ENCODE results near the gene VANGL2.

Gene VANGL2

DNA sequence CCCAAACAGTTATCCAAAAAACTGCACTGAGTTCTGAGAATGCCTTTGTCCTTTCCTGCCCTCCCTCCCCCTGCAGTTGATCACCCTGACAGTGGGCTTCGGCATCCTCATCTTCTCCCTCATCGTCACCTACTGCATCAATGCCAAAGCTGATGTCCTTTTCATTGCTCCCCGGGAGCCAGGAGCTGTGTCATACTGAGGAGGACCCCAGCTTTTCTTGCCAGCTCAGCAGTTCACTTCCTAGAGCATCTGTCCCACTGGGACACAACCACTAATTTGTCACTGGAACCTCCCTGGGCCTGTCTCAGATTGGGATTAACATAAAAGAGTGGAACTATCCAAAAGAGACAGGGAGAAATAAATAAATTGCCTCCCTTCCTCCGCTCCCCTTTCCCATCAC, 42.3 kb upstream of the VANGL2 start:
- no peak overlapping the region for H3K4me3 ChIP-seq (ENCODE audit: low read length)
- TF ChIP-seq, protein P1, sequence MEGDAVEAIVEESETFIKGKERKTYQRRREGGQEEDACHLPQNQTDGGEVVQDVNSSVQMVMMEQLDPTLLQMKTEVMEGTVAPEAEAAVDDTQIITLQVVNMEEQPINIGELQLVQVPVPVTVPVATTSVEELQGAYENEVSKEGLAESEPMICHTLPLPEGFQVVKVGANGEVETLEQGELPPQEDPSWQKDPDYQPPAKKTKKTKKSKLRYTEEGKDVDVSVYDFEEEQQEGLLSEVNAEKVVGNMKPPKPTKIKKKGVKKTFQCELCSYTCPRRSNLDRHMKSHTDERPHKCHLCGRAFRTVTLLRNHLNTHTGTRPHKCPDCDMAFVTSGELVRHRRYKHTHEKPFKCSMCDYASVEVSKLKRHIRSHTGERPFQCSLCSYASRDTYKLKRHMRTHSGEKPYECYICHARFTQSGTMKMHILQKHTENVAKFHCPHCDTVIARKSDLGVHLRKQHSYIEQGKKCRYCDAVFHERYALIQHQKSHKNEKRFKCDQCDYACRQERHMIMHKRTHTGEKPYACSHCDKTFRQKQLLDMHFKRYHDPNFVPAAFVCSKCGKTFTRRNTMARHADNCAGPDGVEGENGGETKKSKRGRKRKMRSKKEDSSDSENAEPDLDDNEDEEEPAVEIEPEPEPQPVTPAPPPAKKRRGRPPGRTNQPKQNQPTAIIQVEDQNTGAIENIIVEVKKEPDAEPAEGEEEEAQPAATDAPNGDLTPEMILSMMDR (IDR thresholded peaks at IDR 0.05; ENCODE audit: insufficient read depth, low read depth, low read length, missing control alignments): no peak
- no peak for DNase-seq (ENCODE audit: low read depth)

GRCh38 chr1:160359559-160360226, 40.7 kb upstream of the VANGL2 start:
- DNase-seq (ENCODE audit: low read depth): no peak
- no peak overlapping the region for H3K4me3 ChIP-seq (ENCODE audit: low read length)
- TF ChIP-seq, protein P1 (IDR thresholded peaks at IDR 0.05; ENCODE audit: insufficient read depth, low read depth, low read length, missing control alignments): no peak

GRCh38 chr1:160360227-160360695, 40.1 kb upstream of the VANGL2 start:
- no peak overlapping the region for H3K4me3 ChIP-seq (ENCODE audit: low read length)
- TF ChIP-seq, protein P1 (IDR thresholded peaks at IDR 0.05; ENCODE audit: insufficient read depth, low read depth, low read length, missing control alignments): no peak
- DNase-seq (ENCODE audit: low read depth): no peak

- H3K4me3 ChIP-seq (ENCODE audit: low read length): no peak overlapping the region
- no peak for DNase-seq (ENCODE audit: low read depth)
- TF ChIP-seq, protein P1 (IDR thresholded peaks at IDR 0.05; ENCODE audit: insufficient read depth, low read depth, low read length, missing control alignments): no peak
Measured at GRCh38 chr1:160361199-160361598, 39.2 kb upstream of the VANGL2 start.

DNA sequence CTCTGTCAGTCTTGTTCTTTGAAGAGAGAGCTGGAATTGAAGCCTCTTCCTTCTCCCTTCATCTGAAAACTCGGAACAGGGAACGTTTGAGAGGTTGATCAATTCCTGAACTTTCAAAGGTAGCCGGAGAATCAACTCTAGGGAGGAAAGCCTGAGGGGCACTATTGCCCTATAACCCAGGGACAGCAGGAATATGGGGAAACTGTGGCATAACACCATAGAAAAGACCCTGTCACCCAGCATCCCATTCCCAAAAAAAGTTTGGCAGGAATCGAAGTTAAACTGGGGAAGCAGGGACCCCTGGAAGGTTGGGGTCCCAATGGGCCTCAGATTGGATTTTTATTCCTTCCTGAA, 38.6 kb upstream of the VANGL2 start:
- DNase-seq (ENCODE audit: low read depth): no peak
- no peak overlapping the region for H3K4me3 ChIP-seq (ENCODE audit: low read length)
- TF ChIP-seq, protein P1 (IDR thresholded peaks at IDR 0.05; ENCODE audit: insufficient read depth, low read depth, low read length, missing control alignments): no peak

DNA sequence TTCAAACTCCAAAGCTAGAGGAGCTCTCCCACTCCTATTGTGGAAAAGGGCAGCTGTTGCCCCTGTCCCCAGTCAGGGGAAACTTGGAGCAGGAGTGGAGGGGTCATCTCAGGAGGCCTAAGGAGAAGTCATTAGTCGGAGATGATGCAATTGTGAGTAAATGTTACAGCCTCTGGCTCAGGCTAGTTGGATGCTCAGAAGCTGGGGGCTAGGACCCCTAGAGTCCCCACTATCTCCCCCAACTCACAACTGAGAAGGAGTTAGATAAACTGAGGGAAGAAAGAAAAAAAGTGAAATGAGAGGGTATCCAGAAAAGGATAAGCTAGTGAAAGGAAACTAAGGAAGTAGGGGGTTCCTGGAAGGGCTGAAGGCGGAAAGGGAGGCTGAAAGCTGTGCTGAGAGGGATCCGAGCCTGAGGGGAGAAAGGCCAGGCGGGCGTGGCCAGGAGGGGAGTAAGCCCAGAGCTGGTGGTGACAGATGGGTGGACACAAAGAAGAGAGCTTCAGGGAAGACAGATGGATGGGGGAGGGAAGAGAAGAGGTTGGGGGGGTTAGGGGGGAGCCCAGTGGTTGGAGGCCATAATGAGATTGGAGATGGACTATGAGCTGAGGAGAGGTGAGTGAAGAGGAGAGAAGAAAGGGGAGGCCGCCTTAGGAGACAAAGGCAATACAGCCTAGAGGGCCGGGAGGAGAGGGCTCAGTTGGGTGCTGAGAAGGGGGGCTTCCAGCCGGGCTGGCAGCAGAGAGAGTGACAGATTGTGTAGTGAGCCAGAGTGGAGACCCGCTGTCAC, 38.0 kb upstream of the VANGL2 start:
- TF ChIP-seq, protein P1 (IDR thresholded peaks at IDR 0.05; ENCODE audit: insufficient read depth, low read depth, low read length, missing control alignments): no peak
- no peak for DNase-seq (ENCODE audit: low read depth)
- H3K4me3 ChIP-seq (ENCODE audit: low read length): no peak overlapping the region
